ENCODE measurements around the gene HIPK2. TPM values are rescaled to one million over a fixed set of nuclear protein-coding genes. Genes with fewer than 3 reads are reported as not detected.

Gene HIPK2
- polyA plus RNA-seq, 1 donor (not counting 4 experiments of a cell fraction or from before 2014, with no cell fraction given): 5.8 TPM

DNA sequence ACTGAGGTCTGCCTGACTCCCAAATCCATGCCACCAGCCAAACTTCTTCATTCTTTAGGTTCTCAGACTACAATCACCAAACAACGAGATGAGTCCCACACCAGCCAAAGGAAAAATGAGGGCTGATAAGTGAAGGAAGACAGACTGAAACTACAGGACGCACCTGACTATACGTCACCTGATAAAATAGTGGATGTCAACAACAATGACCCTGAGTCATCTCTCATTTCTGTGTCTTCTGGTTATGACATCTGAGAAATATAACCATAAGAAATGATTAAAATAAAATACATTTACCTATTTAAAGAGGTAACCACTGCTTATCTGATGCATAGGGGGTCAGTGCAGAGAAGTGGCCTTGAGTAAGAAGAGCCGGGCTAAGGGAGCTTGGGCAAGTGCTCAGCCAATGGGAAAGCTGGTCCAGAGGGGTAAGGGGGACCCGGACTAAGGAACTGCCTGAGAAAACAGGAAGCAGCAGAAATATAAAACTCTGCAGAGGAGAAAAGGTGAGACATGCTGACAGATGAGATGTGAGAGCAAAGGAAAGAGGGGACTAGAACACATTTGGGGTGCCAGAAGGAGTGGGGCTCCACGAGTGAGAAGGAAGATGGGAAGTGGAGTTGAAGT is 51.8 kb downstream of the HIPK2 start:
- dilution Hi-C loops (cut with MboI; ENCODE audit: extremely low pct_ligation_motif_present, low sequenced_read_pairs): no loop called here
- H3K9ac ChIP-seq (ENCODE audit: control insufficient read depth, extremely low read depth, insufficient read depth, low read length): no peak overlapping the region
- no peaks in the 10 kb centered on the region for H3K9me3 ChIP-seq (ENCODE audit: control insufficient read depth, low read depth, low read length)
- peaks cover 47% of the 10 kb centered on the region for H3K79me2 ChIP-seq (ENCODE audit: control insufficient read depth, insufficient read depth, low read length)
- DNase-seq (ENCODE audit: low read depth, low spot score) (no peak), FAIRE-seq (no peak)
- H3K4me2 ChIP-seq (ENCODE audit: control insufficient read depth, extremely low read depth, insufficient read depth, low read depth, low read length): peak overlapping the region; percentile 74
- no peaks in the 10 kb centered on the region for H3K36me3 ChIP-seq (ENCODE audit: control insufficient read depth in 2 of 2, extremely low read depth in 1 of 2, insufficient read depth in 2 of 2, low read length in 2 of 2)
- H4K20me1 ChIP-seq (ENCODE audit: control insufficient read depth, extremely low read depth, insufficient read depth, low read length): no peaks in the 10 kb centered on the region
- peak overlapping the region; percentile 0 for H3K27ac ChIP-seq (ENCODE audit: control insufficient read depth, insufficient read depth, low read length)
- no peaks in the 10 kb centered on the region for H3K27me3 ChIP-seq (ENCODE audit: control insufficient read depth, extremely low read depth, insufficient read depth, low read length)
- peaks cover 30% of the 10 kb centered on the region for H3K4me1 ChIP-seq (ENCODE audit: control insufficient read depth, extremely low read depth, insufficient read depth, low read length)
- H3K4me3 ChIP-seq (ENCODE audit: control insufficient read depth in 2 of 3, extremely low read depth in 1 of 3, insufficient read depth in 2 of 3, low read depth in 1 of 3, low read length in 3 of 3): no peak overlapping the region
- no peak overlapping the region for H2AFZ ChIP-seq (ENCODE audit: control insufficient read depth, low read length)
- TF ChIP-seq CTCF (optimal IDR thresholded peaks at IDR 0.05 in 1 of 3, IDR thresholded peaks at IDR 0.05 in 1 of 3, conservative IDR thresholded peaks at IDR 0.05 in 1 of 3; ENCODE audit: extremely low read depth in 1 of 3, insufficient read depth in 2 of 3, low read length in 3 of 3) (no peak), EZH2 (IDR thresholded peaks at IDR 0.05; ENCODE audit: low read length) (no peak)
- H3K9me1 ChIP-seq (ENCODE audit: control insufficient read depth, extremely low read depth, insufficient read depth, low read length): no peaks in the 10 kb centered on the region

DNA sequence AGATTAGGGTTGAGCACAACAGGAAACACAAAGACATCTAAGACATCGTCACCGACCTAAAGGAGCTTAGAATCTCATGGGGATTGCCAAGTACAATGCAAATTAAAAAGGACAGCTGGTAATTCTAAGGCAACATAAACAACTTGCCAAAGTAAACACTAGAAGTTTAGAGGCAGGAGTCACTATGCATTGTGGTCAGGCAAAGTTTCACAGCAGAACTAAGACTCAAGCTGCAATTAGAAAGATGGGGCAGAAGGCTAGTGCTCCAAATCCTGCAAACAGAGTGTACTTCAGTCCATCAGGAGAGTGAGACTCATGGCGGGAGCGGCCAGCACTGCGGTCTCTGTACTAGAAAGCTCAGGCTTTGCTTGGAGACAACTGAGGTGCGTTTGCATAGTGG is 52.7 kb downstream of the HIPK2 start:
- H2AFZ ChIP-seq (ENCODE audit: control insufficient read depth, low read length): no peak overlapping the region
- H3K4me3 ChIP-seq (ENCODE audit: control insufficient read depth in 2 of 3, extremely low read depth in 1 of 3, insufficient read depth in 2 of 3, low read depth in 1 of 3, low read length in 3 of 3): no peak overlapping the region
- no peak for TF ChIP-seq CTCF (optimal IDR thresholded peaks at IDR 0.05 in 1 of 3, IDR thresholded peaks at IDR 0.05 in 1 of 3, conservative IDR thresholded peaks at IDR 0.05 in 1 of 3; ENCODE audit: extremely low read depth in 1 of 3, insufficient read depth in 2 of 3, low read length in 3 of 3)
- TF ChIP-seq EZH2 (IDR thresholded peaks at IDR 0.05; ENCODE audit: low read length): no peak
- no peak overlapping the region for H3K27ac ChIP-seq (ENCODE audit: control insufficient read depth, insufficient read depth, low read length)
- no peaks in the 10 kb centered on the region for H3K36me3 ChIP-seq (ENCODE audit: control insufficient read depth in 2 of 2, extremely low read depth in 1 of 2, insufficient read depth in 2 of 2, low read length in 2 of 2)
- no peaks in the 10 kb centered on the region for H3K27me3 ChIP-seq (ENCODE audit: control insufficient read depth, extremely low read depth, insufficient read depth, low read length)
- H4K20me1 ChIP-seq (ENCODE audit: control insufficient read depth, extremely low read depth, insufficient read depth, low read length): no peaks in the 10 kb centered on the region
- no peak for FAIRE-seq
- no peak for DNase-seq (ENCODE audit: low read depth, low spot score)
- peaks cover 26% of the 10 kb centered on the region for H3K4me1 ChIP-seq (ENCODE audit: control insufficient read depth, extremely low read depth, insufficient read depth, low read length)
- no peaks in the 10 kb centered on the region for H3K9me1 ChIP-seq (ENCODE audit: control insufficient read depth, extremely low read depth, insufficient read depth, low read length)
- H3K9ac ChIP-seq (ENCODE audit: control insufficient read depth, extremely low read depth, insufficient read depth, low read length): no peak overlapping the region
- peaks cover 52% of the 10 kb centered on the region for H3K79me2 ChIP-seq (ENCODE audit: control insufficient read depth, insufficient read depth, low read length)
- no peak overlapping the region for H3K4me2 ChIP-seq (ENCODE audit: control insufficient read depth, extremely low read depth, insufficient read depth, low read depth, low read length)
- H3K9me3 ChIP-seq (ENCODE audit: control insufficient read depth, low read depth, low read length): no peaks in the 10 kb centered on the region
- dilution Hi-C loops (cut with MboI; ENCODE audit: extremely low pct_ligation_motif_present, low sequenced_read_pairs): no loop called here
